ENCODE results near the gene IGF1.
A peak's percentile ranks its signal among the peaks of the same experiment; 100 is the strongest.

Gene IGF1

GRCh38 chr12:102507301-102507700, 26.9 kb upstream of the IGF1 start:
- Mint-ChIP-seq H3K4me3 (no peak overlapping the region), H3K27ac (no peak overlapping the region), H3K36me3 (ENCODE audit: low read depth) (no peaks in the 10 kb centered on the region), H3K4me1 (ENCODE audit: low read depth) (no peaks in the 10 kb centered on the region), H3K27me3 (peaks cover 3% of the 10 kb centered on the region), H3K9me3 (no peaks in the 10 kb centered on the region)

DNA sequence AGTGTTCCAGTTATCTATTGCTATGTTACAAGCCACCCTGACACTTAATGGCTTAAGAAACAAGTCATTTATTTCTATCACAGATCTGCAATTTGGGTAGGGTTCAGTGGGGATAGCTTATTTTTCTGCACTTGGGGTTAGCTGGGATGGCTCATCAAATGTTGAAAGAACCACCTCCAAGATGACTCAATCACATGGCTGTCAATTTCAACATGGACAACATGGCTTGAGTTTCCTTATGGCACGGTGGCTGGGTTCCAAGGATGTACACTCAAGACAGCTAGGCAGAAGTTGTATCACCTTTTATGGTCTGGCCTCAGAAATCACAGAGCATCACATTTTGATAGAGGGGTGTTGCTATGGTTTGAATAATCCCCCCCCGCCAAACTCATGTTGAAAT, 24.5 kb upstream of the IGF1 start:
- H3K36me3 Mint-ChIP-seq (ENCODE audit: low read depth): no peaks in the 10 kb centered on the region
- H3K27ac Mint-ChIP-seq: no peak overlapping the region
- peaks cover 15% of the 10 kb centered on the region for H3K27me3 Mint-ChIP-seq
- no peaks in the 10 kb centered on the region for H3K9me3 Mint-ChIP-seq
- H3K4me3 Mint-ChIP-seq: no peak overlapping the region
- no peaks in the 10 kb centered on the region for H3K4me1 Mint-ChIP-seq (ENCODE audit: low read depth)

DNA sequence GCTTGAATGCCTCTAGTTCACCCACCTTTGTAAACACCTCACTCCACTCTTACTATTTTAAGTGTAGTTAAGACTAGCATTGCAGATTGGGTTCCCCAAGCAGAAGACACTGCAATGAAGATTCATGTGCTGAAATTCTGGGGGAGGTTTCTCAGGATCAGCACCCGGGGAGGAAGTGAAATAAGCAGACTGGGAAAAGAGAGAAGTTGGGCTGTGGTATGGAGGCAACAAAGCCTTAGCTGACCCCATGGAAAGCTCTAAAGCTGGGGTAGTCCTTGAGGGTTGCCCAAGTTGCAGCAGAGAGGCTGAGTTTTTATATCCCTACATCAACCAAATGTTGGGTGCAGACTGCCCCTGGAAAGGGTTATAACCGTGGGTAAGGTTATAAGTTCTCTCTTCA, 23.9 kb upstream of the IGF1 start:
- H3K4me1 Mint-ChIP-seq (ENCODE audit: low read depth): no peaks in the 10 kb centered on the region
- H3K27ac Mint-ChIP-seq: no peak overlapping the region
- H3K9me3 Mint-ChIP-seq: no peaks in the 10 kb centered on the region
- peaks cover 15% of the 10 kb centered on the region for H3K27me3 Mint-ChIP-seq
- no peak overlapping the region for H3K4me3 Mint-ChIP-seq
- H3K36me3 Mint-ChIP-seq (ENCODE audit: low read depth): no peaks in the 10 kb centered on the region

DNA sequence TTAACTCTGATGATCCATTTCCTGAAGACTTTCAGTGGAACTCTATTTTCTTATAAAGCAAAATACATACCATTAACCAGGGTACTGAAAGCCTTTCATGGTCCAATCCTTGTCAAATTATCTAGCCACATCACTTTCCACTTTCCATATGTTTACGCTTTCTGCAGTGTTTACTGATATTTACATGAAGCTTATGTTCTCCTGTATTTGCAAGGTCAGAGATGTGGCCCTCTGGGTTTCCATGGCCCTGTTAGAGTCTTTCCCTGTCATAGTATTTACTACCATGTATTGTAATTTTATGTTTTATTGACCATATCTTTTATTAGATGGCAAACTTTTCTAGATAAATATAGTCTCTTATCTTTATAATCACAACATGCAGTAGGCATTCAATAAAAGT, 23.5 kb upstream of the IGF1 start:
- no peak overlapping the region for H3K27ac Mint-ChIP-seq
- H3K27me3 Mint-ChIP-seq: peaks cover 15% of the 10 kb centered on the region
- H3K9me3 Mint-ChIP-seq: no peaks in the 10 kb centered on the region
- no peak overlapping the region for H3K4me3 Mint-ChIP-seq
- no peaks in the 10 kb centered on the region for H3K36me3 Mint-ChIP-seq (ENCODE audit: low read depth)
- no peaks in the 10 kb centered on the region for H3K4me1 Mint-ChIP-seq (ENCODE audit: low read depth)

DNA sequence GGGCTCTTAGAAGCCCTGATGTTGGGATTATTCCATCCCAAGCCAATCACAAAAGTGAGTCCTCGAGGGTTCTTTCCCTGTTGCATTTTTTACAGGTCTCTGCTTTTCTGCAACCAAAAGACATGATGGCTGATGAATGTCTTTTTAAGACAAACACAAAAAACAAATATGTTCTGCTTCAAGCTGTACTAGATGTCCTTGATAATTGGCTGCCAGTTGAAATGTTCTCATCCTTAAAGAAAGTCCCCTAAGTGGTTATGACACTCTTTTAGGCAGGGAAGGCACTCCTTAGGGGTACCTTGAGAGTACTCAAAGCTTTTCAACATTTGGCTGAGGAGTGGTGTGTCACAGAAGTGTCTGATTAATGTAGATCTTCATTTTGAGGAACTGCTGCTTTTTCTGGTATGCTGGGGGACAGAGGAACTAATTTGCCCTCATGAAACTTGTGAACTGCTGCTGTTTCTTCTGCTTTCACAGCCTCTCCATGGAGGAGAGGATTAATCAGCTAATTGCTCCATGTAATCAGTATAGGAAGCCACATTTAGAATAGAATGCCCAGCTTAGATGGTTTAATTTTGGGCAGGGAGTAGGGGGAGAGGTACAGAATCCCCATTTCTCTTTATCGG, 22.8 kb upstream of the IGF1 start:
- Mint-ChIP-seq H3K27ac (no peak overlapping the region), H3K4me1 (ENCODE audit: low read depth) (no peaks in the 10 kb centered on the region), H3K9me3 (no peaks in the 10 kb centered on the region), H3K4me3 (no peak overlapping the region), H3K36me3 (ENCODE audit: low read depth) (no peaks in the 10 kb centered on the region), H3K27me3 (peaks cover 15% of the 10 kb centered on the region)

DNA sequence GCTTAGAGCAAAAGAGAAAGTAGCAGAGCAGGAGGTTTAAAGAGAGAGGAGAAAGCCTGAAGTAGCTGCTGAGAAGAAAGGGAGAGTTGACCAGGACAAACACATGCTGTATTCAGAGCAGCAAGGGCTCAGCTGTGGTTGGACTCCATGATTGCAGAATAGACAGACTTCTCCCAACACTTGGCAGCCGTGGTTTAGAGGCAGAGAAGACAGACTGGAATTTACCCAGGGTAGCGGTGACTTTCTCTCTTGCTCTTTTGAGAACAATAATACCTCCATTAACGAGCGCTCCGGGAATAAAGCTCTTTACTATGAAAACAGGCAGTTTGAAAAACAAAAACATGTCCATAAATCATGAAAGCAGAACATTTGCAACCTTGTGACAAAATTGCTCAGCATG, 21.4 kb upstream of the IGF1 start:
- no peaks in the 10 kb centered on the region for H3K36me3 Mint-ChIP-seq (ENCODE audit: low read depth)
- H3K27ac Mint-ChIP-seq: no peak overlapping the region
- H3K4me1 Mint-ChIP-seq (ENCODE audit: low read depth): no peaks in the 10 kb centered on the region
- no peak overlapping the region for H3K4me3 Mint-ChIP-seq
- H3K9me3 Mint-ChIP-seq: no peaks in the 10 kb centered on the region
- peaks cover 15% of the 10 kb centered on the region for H3K27me3 Mint-ChIP-seq

DNA sequence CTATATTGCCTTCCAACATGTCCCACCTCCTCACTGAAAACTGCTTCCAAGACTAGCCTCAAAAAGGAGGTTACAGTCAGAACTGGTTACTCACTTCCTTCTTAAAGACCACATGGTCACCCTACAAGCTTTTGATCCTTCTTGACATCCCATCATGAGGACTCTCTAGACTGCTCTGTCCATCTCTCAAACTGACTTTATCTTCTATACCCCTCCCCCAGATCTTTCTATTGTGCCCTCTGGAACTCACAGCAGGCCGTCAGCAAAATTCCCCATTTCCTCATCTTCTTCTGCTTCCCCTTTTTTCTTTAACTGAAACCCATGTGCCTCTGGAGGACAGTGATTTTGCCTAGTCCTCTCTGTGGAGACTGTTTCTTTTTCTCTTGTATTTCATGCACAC, 18.1 kb upstream of the IGF1 start:
- peaks cover 21% of the 10 kb centered on the region for H3K27me3 Mint-ChIP-seq
- H3K9me3 Mint-ChIP-seq: peaks cover 5% of the 10 kb centered on the region
- H3K27ac Mint-ChIP-seq: no peak overlapping the region
- no peaks in the 10 kb centered on the region for H3K36me3 Mint-ChIP-seq (ENCODE audit: low read depth)
- no peak overlapping the region for H3K4me3 Mint-ChIP-seq
- H3K4me1 Mint-ChIP-seq (ENCODE audit: low read depth): no peaks in the 10 kb centered on the region

DNA sequence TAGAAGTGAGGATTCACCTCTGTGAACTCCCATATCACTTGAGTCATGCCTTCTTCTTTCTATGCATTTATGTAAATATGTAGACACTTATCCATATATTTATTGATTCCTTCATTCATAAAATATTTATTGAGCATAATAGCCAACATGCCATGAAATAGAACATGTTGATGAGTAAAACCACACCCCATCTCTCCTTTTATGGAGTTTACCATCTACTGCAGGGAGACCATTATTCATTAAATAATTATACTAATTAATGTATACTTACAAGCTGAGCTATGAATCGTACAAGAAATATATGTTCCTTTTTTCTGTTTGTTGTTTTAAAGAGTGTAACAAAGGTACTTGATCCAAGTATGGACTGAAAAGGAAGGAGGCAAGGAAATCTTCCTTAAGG, 17.4 kb upstream of the IGF1 start:
- H3K27me3 Mint-ChIP-seq: peaks cover 28% of the 10 kb centered on the region
- H3K36me3 Mint-ChIP-seq (ENCODE audit: low read depth): no peaks in the 10 kb centered on the region
- H3K9me3 Mint-ChIP-seq: peaks cover 9% of the 10 kb centered on the region
- H3K27ac Mint-ChIP-seq: no peak overlapping the region
- H3K4me3 Mint-ChIP-seq: no peak overlapping the region
- H3K4me1 Mint-ChIP-seq (ENCODE audit: low read depth): no peaks in the 10 kb centered on the region

DNA sequence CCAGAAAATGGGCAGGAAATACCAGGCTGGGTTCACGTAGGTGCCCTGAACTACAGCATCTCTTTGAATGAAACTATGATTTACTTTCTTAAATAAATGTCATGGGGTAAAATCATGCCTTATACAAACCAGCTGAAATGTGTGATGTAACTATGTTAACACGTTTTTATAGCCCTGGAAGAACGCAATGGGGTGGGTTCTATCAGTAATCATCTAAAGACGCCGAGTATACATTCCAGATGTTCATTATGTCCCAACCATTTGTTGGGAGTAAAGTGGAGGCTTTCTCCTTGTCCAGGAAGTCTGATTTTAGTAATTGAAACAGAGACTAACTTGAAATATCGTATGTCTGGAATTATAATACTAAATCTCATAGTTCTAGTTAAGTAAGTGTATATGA, 16.2 kb upstream of the IGF1 start:
- H3K36me3 Mint-ChIP-seq (ENCODE audit: low read depth): no peaks in the 10 kb centered on the region
- H3K4me1 Mint-ChIP-seq (ENCODE audit: low read depth): no peaks in the 10 kb centered on the region
- H3K9me3 Mint-ChIP-seq: peaks cover 10% of the 10 kb centered on the region
- H3K27me3 Mint-ChIP-seq: peaks cover 37% of the 10 kb centered on the region
- no peak overlapping the region for H3K27ac Mint-ChIP-seq
- no peak overlapping the region for H3K4me3 Mint-ChIP-seq

GRCh38 chr12:102487226-102487625, 6.9 kb upstream of the IGF1 start:
- Mint-ChIP-seq H3K27ac (no peak overlapping the region), H3K36me3 (ENCODE audit: low read depth) (no peaks in the 10 kb centered on the region), H3K4me1 (ENCODE audit: low read depth) (peaks cover 4% of the 10 kb centered on the region), H3K9me3 (peaks cover 5% of the 10 kb centered on the region), H3K4me3 (no peak overlapping the region), H3K27me3 (peaks cover 21% of the 10 kb centered on the region)

DNA sequence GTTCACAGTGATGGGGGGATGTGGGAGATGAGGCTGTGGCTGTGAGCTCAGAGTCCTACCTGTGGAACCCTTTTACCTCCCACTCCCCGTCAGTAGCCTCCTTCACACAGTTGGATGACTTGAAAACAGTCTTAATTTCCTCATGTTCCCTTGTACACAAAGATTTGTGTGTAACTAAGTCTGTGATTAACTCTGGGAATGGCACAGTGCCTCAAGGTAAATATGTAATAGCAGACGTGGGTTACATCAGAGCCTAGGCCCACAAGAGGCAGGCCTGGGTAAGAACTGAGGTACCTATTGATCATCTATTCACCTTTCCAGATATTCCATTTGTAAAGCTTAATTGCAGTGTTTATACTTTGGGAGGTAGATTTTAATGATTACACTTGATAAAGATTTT, 5.8 kb upstream of the IGF1 start:
- no peaks in the 10 kb centered on the region for H3K36me3 Mint-ChIP-seq (ENCODE audit: low read depth)

DNA sequence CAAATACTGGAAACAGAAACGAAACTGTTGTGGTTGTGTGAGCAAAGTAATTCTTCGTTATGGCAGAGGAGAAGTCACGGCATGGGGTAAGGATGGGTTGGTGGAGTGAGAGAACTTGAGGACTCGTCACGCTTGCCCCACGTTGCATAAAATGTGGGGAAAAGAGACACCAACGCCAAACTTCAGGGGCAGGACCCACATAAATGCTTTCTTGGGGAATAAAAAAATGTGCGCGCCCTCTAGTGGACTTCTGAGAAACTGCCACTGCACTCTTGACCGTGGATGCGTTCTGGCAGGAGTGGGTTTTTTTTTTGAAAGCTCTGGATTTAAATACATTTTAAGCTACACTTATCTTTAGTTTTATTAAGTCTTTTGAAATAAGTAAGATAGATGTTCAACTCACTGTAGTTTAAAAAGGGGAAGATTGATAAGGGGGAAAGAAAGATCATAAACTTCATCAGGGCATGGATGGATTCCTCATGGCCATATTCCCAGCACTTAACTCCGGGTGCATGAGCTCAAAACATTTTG, 4.1 kb upstream of the IGF1 start:
- Mint-ChIP-seq H3K9me3 (no peaks in the 10 kb centered on the region), H3K27ac (peak overlapping the region; percentile 99), H3K4me1 (ENCODE audit: low read depth) (peaks cover 4% of the 10 kb centered on the region), H3K4me3 (peak overlapping the region; percentile 59), H3K36me3 (ENCODE audit: low read depth) (no peaks in the 10 kb centered on the region), H3K27me3 (no peaks in the 10 kb centered on the region)

More for the DNA sequence above, 5.8 kb upstream of the IGF1 start:
- H3K4me3 Mint-ChIP-seq: no peak overlapping the region
- H3K27ac Mint-ChIP-seq: peak overlapping the region; percentile 19
- peaks cover 4% of the 10 kb centered on the region for H3K4me1 Mint-ChIP-seq (ENCODE audit: low read depth)
- H3K27me3 Mint-ChIP-seq: peaks cover 10% of the 10 kb centered on the region
- H3K9me3 Mint-ChIP-seq: peaks cover 1% of the 10 kb centered on the region

DNA sequence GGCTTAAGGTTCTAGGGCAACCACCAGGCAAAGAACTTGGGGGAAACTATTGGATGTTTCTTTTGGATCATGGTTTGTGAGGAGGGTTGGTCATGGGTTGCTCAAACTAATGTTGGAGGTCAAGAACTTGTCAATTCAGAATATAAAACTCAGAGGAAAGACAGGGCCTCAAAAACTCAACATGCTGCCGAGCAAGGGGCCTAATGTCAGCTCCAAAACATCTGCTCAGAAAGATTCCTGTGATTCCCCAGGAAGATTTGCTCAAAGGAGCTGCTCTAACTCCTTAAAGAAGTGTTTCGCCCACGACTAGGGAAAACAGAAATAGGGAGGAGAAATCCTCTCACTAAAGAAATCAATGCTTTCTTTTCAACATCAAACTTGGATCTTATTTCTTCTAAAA, 3.7 kb upstream of the IGF1 start:
- H3K4me1 Mint-ChIP-seq (ENCODE audit: low read depth): peaks cover 4% of the 10 kb centered on the region
- H3K4me3 Mint-ChIP-seq: peak overlapping the region; percentile 59
- peak overlapping the region; percentile 99 for H3K27ac Mint-ChIP-seq
- no peaks in the 10 kb centered on the region for H3K27me3 Mint-ChIP-seq
- no peaks in the 10 kb centered on the region for H3K36me3 Mint-ChIP-seq (ENCODE audit: low read depth)
- no peaks in the 10 kb centered on the region for H3K9me3 Mint-ChIP-seq

- Mint-ChIP-seq H3K27ac (peak overlapping the region; percentile 99), H3K9me3 (no peaks in the 10 kb centered on the region), H3K36me3 (ENCODE audit: low read depth) (no peaks in the 10 kb centered on the region), H3K27me3 (no peaks in the 10 kb centered on the region), H3K4me1 (ENCODE audit: low read depth) (peaks cover 4% of the 10 kb centered on the region), H3K4me3 (peak overlapping the region; percentile 59)
Observed at GRCh38 chr12:102483466-102483865, 3.1 kb upstream of the IGF1 start.

DNA sequence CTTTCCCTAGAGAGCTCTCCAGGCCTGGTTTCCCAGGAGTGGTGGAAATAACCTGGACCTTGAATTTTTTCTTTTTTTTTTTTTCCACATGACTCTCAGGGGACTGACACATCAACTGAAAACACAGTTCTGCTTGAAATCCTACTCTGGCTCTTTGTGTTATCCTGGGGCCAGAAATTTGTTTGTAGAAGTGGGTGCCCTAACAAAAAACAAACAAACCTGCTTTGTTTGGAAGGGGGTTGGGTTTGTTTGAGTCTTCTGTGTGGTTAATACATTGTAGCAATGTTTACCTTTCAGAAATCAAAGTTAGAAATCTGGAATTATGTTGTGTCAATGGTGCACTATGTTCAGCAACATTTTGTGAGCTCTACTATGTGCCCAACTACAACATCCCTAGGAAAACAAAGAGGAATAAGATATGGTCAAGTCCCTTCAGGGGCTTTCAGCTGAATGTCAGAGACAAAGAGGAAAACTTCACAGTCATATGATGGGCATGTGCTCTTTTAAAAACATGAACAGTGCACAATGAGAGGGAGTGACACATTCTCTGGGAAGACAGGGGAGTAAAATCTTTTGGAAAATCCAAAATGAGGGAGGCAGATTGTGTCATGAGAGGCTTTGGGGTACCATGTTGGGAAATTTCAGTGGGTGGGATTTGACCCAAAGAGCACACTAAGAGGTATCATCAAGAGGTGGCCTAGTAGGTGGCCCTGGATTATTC, 1.5 kb upstream of the IGF1 start:
- Mint-ChIP-seq H3K27me3 (no peaks in the 10 kb centered on the region), H3K4me1 (ENCODE audit: low read depth) (peaks cover 12% of the 10 kb centered on the region), H3K9me3 (no peaks in the 10 kb centered on the region), H3K27ac (peak overlapping the region; percentile 63), H3K4me3 (no peak overlapping the region), H3K36me3 (ENCODE audit: low read depth) (no peaks in the 10 kb centered on the region)

DNA sequence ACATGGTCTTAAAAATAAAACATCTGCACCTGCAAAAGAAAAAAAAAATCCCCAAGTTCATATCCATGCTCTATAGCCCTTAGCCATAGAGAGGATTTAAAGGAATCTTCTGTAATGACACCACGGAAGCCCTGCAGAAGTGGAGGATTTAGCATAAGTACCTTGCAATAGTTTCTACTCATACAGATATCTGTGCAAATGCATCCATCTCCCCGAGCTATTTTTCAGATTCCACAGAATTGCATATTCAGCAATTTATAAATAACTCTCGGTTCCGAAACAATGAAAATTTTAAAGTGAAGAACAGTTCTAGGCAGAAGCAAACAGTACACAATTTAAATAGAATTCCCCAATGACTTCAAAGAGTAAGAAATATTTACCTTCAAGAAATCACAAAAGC, 424 bp downstream of the IGF1 start:
- Mint-ChIP-seq H3K27ac (no peak overlapping the region), H3K4me1 (ENCODE audit: low read depth) (peaks cover 26% of the 10 kb centered on the region), H3K9me3 (no peaks in the 10 kb centered on the region), H3K36me3 (ENCODE audit: low read depth) (no peaks in the 10 kb centered on the region), H3K27me3 (no peaks in the 10 kb centered on the region), H3K4me3 (no peak overlapping the region)
